ENCODE data around the gene SF3B3. TPM values are rescaled to one million over a fixed set of nuclear protein-coding genes. Genes with fewer than 3 reads are reported as not detected.

SF3B3 gene
- total and polyA plus RNA-seq, 2 of the 13 experiments (the other 11 are each of a cell fraction or from before 2014, with no cell fraction given), result 157 to 500 TPM

- H3K4me3 ChIP-seq (replicated peaks in 1 of 3; ENCODE audit: insufficient read depth in 1 of 3, low read depth in 2 of 3, low read length in 3 of 3), result no peak overlapping the region
- no peak overlapping the region for H3K9ac ChIP-seq (ENCODE audit: insufficient read depth, low read depth, low read length)
- TF ChIP-seq SAFB2 (CRISPR knock-in tag; IDR thresholded peaks at IDR 0.05; ENCODE audit: borderline replicate concordance, low read depth) (no peak), ZNF605 (CRISPR knock-in tag; IDR thresholded peaks at IDR 0.05) (no peak), ZNF674 (CRISPR knock-in tag; IDR thresholded peaks at IDR 0.05; ENCODE audit: low read depth) (no peak), MAFK (conservative IDR thresholded peaks at IDR 0.05 in 1 of 2, IDR thresholded peaks at IDR 0.05 in 1 of 2; ENCODE audit: low read length in 2 of 2) (no peak), BHLHE40 (IDR thresholded peaks at IDR 0.05; ENCODE audit: low read length) (no peak), MIXL1 (CRISPR knock-in tag; IDR thresholded peaks at IDR 0.05) (no peak), ZNF792 (CRISPR knock-in tag; IDR thresholded peaks at IDR 0.05) (no peak), ZBTB49 (CRISPR knock-in tag; IDR thresholded peaks at IDR 0.05; ENCODE audit: borderline replicate concordance) (no peak), HMG20A (CRISPR knock-in tag; IDR thresholded peaks at IDR 0.05; ENCODE audit: borderline replicate concordance) (no peak)
- TF ChIP-seq, protein P1, sequence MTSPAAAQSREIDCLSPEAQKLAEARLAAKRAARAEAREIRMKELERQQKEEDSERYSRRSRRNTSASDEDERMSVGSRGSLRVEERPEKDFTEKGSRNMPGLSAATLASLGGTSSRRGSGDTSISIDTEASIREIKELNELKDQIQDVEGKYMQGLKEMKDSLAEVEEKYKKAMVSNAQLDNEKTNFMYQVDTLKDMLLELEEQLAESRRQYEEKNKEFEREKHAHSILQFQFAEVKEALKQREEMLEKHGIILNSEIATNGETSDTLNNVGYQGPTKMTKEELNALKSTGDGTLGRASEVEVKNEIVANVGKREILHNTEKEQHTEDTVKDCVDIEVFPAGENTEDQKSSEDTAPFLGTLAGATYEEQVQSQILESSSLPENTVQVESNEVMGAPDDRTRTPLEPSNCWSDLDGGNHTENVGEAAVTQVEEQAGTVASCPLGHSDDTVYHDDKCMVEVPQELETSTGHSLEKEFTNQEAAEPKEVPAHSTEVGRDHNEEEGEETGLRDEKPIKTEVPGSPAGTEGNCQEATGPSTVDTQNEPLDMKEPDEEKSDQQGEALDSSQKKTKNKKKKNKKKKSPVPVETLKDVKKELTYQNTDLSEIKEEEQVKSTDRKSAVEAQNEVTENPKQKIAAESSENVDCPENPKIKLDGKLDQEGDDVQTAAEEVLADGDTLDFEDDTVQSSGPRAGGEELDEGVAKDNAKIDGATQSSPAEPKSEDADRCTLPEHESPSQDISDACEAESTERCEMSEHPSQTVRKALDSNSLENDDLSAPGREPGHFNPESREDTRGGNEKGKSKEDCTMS (CRISPR knock-in tag; conservative IDR thresholded peaks at IDR 0.05), result no peak
- peaks cover 11% of the 10 kb centered on the region; the same call in 1 of the 2 replicates for H3K4me1 ChIP-seq (ENCODE audit: insufficient read depth, low read length)
- ATAC-seq (peak; percentile 77), FAIRE-seq (no peak), DNase-seq (ENCODE audit: low spot score) (no peak)
- 25% methylated on average over 18 of the region's 18 CpGs for WGBS (ENCODE audit: low lambda C conversion rate)
- no peaks in the 10 kb centered on the region for H3K9me3 ChIP-seq (ENCODE audit: low read length)
- no peak overlapping the region for H3K4me2 ChIP-seq (ENCODE audit: low read depth, low read length)
- H4K20me1 ChIP-seq (ENCODE audit: insufficient read depth, low read length), result no peaks in the 10 kb centered on the region
- no peak overlapping the region for H2AFZ ChIP-seq (ENCODE audit: low read length)
- in situ Hi-C loops (cut with HindIII; ENCODE audit: extremely low pct_ligation_motif_present, low pct_unique_long_range_greater_than_20kb) (no loop called here), intact Hi-C loops (cut with micrococcal nuclease; ENCODE audit: unreplicated experiment) (no loop called here)
- BruUV-seq (replicated peaks), result no TSS peak
- POLR2A ChIA-PET, result no interaction called here
- H3K36me3 ChIP-seq (replicated peaks in 1 of 2; ENCODE audit: control insufficient read depth in 1 of 2, insufficient read depth in 2 of 2, low read length in 2 of 2), result no peaks in the 10 kb centered on the region
- H3K27ac ChIP-seq (ENCODE audit: extremely low read length, insufficient read depth, low read length), result no peak overlapping the region
- peaks cover 0 to 20% of the 10 kb centered on the region in 2 experiments; a peak in 1 of 5 replicates for H3K27me3 ChIP-seq (ENCODE audit: control insufficient read depth in 1 of 2, insufficient read depth in 2 of 2, low read length in 2 of 2)
- H3K79me2 ChIP-seq (ENCODE audit: insufficient read depth, low read length), result no peaks in the 10 kb centered on the region
- CTCF ChIA-PET (ENCODE audit: low intra/inter-chr PET ratio, low total read pairs), result no interaction called here
Measured at GRCh38 chr16:70610273-70611223, 86.9 kb downstream of the SF3B3 start.
